ENCODE data around the gene FRK.

FRK gene

DNA sequence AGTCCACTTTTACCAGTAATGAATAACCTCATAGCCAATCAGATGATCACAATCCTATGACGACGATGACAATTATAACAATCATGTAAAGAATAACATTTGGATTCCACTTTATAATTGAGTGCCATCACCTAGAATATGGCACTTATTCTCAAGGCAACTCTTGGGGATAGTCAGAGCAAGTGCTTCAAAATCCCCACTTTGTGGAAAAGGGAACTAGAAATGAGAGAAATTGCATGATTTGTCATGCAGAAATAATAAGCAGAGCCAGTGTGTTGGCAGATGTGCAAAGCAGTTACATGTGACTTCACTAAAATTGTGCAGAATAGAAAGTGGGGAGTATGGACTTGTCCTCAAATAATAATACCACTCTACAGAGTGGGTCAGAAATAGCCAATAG is 41.3 kb downstream of the FRK start:
- no peak for DNase-seq (ENCODE audit: low read depth, low spot score)
- H3K4me3 ChIP-seq (ENCODE audit: low read depth, low read length) = no peak overlapping the region
- TF ChIP-seq, protein P1, sequence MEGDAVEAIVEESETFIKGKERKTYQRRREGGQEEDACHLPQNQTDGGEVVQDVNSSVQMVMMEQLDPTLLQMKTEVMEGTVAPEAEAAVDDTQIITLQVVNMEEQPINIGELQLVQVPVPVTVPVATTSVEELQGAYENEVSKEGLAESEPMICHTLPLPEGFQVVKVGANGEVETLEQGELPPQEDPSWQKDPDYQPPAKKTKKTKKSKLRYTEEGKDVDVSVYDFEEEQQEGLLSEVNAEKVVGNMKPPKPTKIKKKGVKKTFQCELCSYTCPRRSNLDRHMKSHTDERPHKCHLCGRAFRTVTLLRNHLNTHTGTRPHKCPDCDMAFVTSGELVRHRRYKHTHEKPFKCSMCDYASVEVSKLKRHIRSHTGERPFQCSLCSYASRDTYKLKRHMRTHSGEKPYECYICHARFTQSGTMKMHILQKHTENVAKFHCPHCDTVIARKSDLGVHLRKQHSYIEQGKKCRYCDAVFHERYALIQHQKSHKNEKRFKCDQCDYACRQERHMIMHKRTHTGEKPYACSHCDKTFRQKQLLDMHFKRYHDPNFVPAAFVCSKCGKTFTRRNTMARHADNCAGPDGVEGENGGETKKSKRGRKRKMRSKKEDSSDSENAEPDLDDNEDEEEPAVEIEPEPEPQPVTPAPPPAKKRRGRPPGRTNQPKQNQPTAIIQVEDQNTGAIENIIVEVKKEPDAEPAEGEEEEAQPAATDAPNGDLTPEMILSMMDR (IDR thresholded peaks at IDR 0.05; ENCODE audit: low read depth, low read length) = no peak
- in situ Hi-C loops (cut with HindIII; ENCODE audit: low sequenced_read_pairs) = no loop called here

GRCh38 chr6:116018976-116019375 is 41.7 kb downstream of the FRK start:
- H3K4me3 ChIP-seq (ENCODE audit: low read depth, low read length) = no peak overlapping the region
- no peak for DNase-seq (ENCODE audit: low read depth, low spot score)
- TF ChIP-seq, protein P1 (IDR thresholded peaks at IDR 0.05; ENCODE audit: low read depth, low read length) = no peak
- in situ Hi-C loops (cut with HindIII; ENCODE audit: low sequenced_read_pairs) = no loop called here

DNA sequence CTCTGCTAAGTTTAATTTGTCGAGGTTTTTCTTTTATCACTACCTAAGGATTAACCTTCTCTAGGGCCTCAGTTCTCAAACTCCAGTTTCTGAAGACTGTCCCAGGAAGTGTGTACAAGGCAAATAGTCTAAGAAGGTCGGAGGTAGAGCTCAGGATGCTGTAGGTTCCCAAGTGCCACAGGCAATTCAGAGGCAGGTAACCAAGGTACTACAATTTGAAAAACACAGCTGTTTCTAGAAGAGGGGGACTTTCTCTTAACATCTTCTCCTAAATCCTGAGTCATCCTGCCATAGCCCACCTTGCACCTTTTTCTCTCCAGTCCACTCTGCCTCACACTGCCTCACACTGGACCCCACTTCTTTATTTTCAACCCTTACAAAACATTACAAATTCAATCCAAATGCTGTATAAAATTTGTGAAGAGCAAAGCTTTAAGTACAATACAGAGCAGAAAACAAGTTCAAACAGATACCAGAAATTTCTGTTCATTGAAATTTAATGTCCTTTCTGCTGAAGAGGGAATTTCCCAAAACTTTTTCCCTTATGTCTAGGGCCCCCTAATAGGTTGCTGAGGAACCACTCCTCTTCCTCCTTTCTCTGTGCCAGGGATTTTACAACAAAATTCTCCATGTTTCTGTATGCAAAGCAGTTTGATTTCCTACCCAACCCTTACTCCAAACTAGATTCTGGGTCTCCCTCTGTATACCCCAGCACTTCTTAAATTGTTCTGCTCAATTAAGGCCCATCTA is 43.0 kb downstream of the FRK start:
- no peak for DNase-seq (ENCODE audit: low read depth, low spot score)
- TF ChIP-seq, protein P1 (IDR thresholded peaks at IDR 0.05; ENCODE audit: low read depth, low read length) = no peak
- in situ Hi-C loops (cut with HindIII; ENCODE audit: low sequenced_read_pairs) = no loop called here
- H3K4me3 ChIP-seq (ENCODE audit: low read depth, low read length) = no peak overlapping the region

DNA sequence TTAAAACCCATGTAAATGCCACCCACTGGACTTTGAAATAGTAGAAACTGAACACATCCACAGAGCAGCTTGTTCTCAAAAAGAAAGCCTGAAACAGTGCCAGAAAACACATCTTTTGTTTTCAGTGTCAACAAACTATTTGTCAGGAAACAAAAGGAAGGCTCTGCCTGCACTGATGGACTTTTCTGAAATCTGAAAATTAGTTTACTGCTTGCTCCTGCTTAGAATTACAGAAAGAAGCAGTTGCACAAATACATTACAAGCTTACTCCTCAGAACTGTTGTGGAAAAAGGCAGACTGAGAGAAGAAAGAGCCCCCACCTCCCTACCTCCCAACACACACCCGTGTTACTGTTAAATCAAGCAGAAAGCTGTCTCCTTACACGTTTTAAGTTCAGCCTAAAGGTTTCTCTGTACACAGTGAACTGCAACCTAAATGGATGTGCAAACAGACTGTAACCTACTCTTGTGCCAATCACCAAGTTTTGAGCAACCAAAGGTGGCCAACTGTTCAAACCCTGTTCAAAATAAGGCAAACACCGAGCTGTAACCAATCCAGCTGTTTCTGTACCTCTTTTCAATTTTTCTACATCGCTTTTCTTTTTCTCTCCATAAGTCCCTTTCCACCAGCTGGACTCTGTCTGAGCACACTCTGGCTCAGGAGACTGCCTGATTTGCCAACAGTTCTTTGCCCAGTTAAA is 43.7 kb downstream of the FRK start:
- TF ChIP-seq, protein P1 (IDR thresholded peaks at IDR 0.05; ENCODE audit: low read depth, low read length) = no peak
- in situ Hi-C loops (cut with HindIII; ENCODE audit: low sequenced_read_pairs) = no loop called here
- H3K4me3 ChIP-seq (ENCODE audit: low read depth, low read length) = no peak overlapping the region
- DNase-seq (ENCODE audit: low read depth, low spot score) = peak; percentile 39

DNA sequence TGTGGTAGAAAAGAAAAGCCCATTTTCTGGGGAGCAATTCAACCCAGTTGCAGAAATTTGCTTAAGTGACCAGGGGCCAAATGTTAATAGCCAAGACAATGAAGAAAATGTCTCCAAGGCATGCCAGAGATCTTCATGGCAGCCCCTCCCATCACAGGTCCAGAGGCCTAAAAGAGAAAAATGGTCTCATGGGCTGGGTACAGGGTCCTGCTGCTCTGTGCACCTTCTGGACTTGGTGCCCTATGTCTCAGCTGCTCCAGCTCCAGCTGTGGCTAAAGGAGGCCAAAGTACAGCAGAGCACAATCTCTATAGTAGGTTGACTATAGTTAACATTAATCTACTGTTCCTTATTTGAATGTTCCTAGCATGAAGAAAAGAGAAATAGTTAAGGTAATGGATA is 44.7 kb downstream of the FRK start:
- in situ Hi-C loops (cut with HindIII; ENCODE audit: low sequenced_read_pairs) = no loop called here
- TF ChIP-seq, protein P1 (IDR thresholded peaks at IDR 0.05; ENCODE audit: low read depth, low read length) = no peak
- no peak overlapping the region for H3K4me3 ChIP-seq (ENCODE audit: low read depth, low read length)
- DNase-seq (ENCODE audit: low read depth, low spot score) = no peak

DNA sequence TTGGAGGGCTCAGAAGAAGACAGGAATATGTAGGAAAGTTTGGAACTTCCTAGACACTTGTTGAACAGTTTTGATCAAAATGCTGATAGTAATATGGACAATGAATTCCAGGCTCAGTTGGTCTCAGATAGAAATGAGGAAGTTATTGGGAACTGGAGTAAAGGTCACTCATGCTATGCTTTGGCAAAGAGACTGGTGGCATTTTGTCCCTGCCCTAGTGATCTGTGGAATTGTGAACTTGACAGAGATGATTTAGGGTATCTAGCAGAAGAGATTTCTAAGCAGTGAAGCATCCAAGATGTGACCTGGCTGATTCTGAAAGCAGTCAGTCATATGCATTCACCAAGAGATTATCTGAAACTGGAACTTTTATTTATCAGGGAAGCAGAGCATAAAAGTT is 45.1 kb downstream of the FRK start:
- no peak for DNase-seq (ENCODE audit: low read depth, low spot score)
- in situ Hi-C loops (cut with HindIII; ENCODE audit: low sequenced_read_pairs) = no loop called here
- no peak overlapping the region for H3K4me3 ChIP-seq (ENCODE audit: low read depth, low read length)
- TF ChIP-seq, protein P1 (IDR thresholded peaks at IDR 0.05; ENCODE audit: low read depth, low read length) = no peak
